SJSA1 (cell line): ENCODE results near the gene SLC25A21. TPM values are rescaled to one million over a fixed set of nuclear protein-coding genes. Genes with fewer than 3 reads are reported as not detected.
A peak's percentile ranks its signal among the peaks of the same experiment; 100 is the strongest.
"Not testable (repeated sequence)": the region's sequence is repeated elsewhere in the genome, so short reads cannot be mapped to it uniquely, and the experiment has no call there.

Source experiments
- DNase-seq, 2 experiments: peaks; one replicate each; pipeline ENCODE4 v3.0.0-alpha.2; 2015 to 2020; ENCODE audit warnings: low spot score in 2 of 2, low read depth in 1 of 2
- H3K27ac ChIP-seq: fragments of 250-450 bp; sonication (Bioruptor Pico); 2 replicates; pipeline ENCODE4 v1.5.1; 2020; ENCODE audit warnings: mild to moderate bottlenecking, moderate library complexity
- H3K27me3 ChIP-seq: fragments of 250-450 bp; sonication (Bioruptor Pico); replicated peaks from 2 replicates; pipeline ENCODE4 v1.5.1; 2020; ENCODE audit warnings: mild to moderate bottlenecking, moderate library complexity
- H3K36me3 ChIP-seq: fragments of 250-450 bp; sonication (Bioruptor Pico); 2 replicates; pipeline ENCODE4 v1.5.1; 2020; ENCODE audit warnings: mild to moderate bottlenecking
- H3K4me1 ChIP-seq: fragments of 250-450 bp; sonication (Bioruptor Pico); replicated peaks from 2 replicates; pipeline ENCODE4 v1.6.1; 2021; ENCODE audit warnings: mild to moderate bottlenecking
- H3K4me3 ChIP-seq: fragments of 250-450 bp; sonication (Bioruptor Pico); 2 replicates; pipeline ENCODE4 v1.5.1; 2020; ENCODE audit warnings: mild to moderate bottlenecking
- H3K9me3 ChIP-seq: fragments of 250-450 bp; sonication (Bioruptor Pico); replicated peaks from 2 replicates; pipeline ENCODE4 v1.5.1; 2020; ENCODE audit warnings: mild to moderate bottlenecking
- total RNA-seq: library from RNA; depleted of rRNA; stranded (reverse); fragments of >200 nt; shearing (Covaris generic); gene quantifications from 2 replicates; pipeline ENCODE4 v1.2.3, GENCODE V29; 2014

The SLC25A21 gene
- total RNA-seq, 1 experiment from 2014 or later: 2.6 TPM

DNA sequence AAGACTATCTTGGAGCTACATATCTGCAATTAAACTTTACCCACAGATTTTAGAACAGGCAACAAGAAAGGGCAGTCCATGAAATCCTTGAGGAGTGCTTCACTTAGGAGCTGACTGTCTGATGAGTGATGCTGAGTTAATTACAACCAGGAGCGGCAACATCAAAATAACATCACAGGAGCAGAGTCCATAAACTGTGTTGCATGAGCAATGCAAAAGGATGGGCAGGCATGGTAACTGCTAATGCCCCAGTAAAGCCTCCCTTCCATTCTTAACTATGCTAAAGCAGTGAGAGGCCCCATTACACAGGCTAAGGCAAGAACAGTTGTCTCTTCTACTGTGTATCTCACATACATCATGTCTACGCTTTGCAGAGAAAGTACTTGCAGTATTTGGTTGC lies 354.2 kb downstream of the SLC25A21 start:
- H3K27ac ChIP-seq: no peak overlapping the region
- no peak for DNase-seq
- H3K9me3 ChIP-seq: no peaks in the 10 kb centered on the region
- H3K27me3 ChIP-seq: no peaks in the 10 kb centered on the region; the same call in 1 of the 2 replicates
- H3K4me3 ChIP-seq: no peak overlapping the region
- H3K4me1 ChIP-seq: no peaks in the 10 kb centered on the region
- H3K36me3 ChIP-seq: no peaks in the 10 kb centered on the region

DNA sequence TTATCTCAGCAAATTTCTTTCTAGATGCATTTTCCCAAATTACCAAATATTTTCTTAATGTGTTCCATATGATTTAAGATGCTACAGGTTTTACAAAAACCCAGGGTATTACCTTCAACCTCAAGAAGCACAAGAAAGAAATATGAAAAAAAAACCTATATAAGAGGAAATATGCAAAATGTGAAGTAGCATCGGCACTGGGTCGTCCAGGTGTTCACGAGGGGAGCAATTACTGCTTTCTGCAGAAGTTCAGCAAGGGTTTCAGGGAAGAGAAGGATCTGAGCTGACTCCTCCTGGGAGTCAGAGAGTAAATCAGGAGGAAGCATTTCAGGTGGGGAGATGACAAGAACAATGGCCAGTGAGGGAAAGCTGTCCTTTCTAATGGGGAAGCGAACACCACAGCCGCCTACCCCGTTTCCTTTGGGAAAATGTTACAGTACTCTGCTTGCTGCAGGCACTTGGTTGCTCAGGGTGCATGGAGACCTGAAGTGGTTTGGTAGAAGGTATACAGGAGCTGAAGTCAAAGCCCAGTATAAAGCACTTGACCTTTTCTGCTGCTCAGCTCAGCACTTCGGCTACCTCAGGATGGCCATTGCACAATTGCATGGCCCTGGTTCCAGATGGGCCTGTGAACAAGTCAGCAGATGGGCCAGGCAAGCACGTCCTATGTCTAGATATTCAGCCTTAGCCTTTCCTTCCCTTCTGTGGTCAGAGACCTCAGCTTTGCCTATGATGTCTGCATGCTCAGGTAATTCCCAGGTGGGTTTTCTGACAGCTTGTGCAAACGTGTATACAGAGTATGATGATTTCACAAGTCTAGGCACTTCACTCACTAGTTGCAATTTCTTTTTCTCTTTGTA lies 355.1 kb downstream of the SLC25A21 start:
- Histone ChIP-seq H3K4me3 (no peak overlapping the region), H3K27me3 (no peaks in the 10 kb centered on the region; the same call in 1 of the 2 replicates), H3K27ac (no peak overlapping the region), H3K4me1 (no peaks in the 10 kb centered on the region), H3K36me3 (no peaks in the 10 kb centered on the region), H3K9me3 (no peaks in the 10 kb centered on the region)
- DNase-seq: no peak

DNA sequence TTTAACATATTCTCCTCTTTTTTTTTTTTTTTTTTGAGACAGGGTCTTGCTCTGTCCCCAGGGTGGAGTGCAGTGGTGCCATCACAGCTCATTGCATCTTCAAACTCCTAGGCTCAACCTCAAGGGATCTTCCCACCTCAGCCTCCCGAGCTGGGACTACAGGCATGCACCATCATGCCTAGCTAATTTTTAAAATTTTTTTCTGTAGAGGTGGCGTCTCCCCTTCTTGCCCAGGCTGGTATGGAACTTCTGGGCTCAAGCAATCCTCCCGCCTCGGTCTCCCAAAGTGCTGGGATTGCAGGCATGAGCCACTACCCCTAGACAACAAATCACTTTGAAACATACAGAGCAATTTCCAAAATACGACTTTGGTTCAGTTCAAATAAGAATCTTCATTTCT lies 355.9 kb downstream of the SLC25A21 start:
- H3K4me1 ChIP-seq: no peaks in the 10 kb centered on the region
- no peaks in the 10 kb centered on the region for H3K9me3 ChIP-seq
- H3K4me3 ChIP-seq: no peak overlapping the region
- no peak overlapping the region for H3K27ac ChIP-seq
- no peaks in the 10 kb centered on the region; the same call in 1 of the 2 replicates for H3K27me3 ChIP-seq
- H3K36me3 ChIP-seq: no peaks in the 10 kb centered on the region
- no peak for DNase-seq

DNA sequence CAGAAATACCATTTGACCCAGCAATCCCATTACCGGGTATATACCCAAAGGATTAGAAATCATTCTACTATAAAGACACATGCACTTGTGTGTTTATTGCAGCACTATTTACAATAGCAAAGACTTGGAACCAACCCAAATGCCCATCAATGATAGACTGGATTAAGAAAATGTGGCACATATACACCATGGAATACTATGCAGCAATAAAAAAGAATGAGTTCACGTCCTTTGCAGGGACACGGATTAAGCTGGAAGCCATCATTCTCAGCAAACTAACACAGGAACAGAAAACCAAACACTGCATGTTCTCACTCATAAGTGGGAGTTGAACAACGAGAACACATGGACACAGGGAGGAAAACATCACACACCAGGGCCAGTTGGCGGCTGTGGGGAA lies 357.6 kb downstream of the SLC25A21 start:
- not testable (repeated sequence) for H3K36me3 ChIP-seq, H3K4me1 ChIP-seq, H3K27me3 ChIP-seq, H3K27ac ChIP-seq, DNase-seq, H3K9me3 ChIP-seq, H3K4me3 ChIP-seq

DNA sequence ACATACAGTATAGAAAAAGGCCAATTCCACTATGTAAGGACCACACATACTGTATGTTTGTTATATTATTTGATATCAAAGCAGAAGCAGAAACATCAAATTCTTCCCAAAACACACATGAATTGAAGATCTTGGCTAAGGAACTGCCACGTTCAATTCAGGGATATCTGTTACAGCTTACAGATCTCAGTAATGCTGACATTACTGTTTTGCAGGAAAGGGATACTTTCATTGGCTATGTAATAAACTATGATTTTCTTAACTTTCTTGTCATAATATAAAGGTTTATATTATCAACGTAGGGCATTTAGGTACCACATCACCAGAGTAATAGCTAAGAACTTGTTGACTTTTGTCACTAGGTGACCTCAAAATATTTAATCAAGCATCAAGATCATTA lies 362.2 kb downstream of the SLC25A21 start:
- peaks cover 3% of the 10 kb centered on the region for H3K27me3 ChIP-seq
- no peak overlapping the region for H3K4me3 ChIP-seq
- H3K36me3 ChIP-seq: no peaks in the 10 kb centered on the region
- no peak for DNase-seq
- no peaks in the 10 kb centered on the region for H3K9me3 ChIP-seq
- no peak overlapping the region for H3K27ac ChIP-seq
- H3K4me1 ChIP-seq: no peaks in the 10 kb centered on the region

DNA sequence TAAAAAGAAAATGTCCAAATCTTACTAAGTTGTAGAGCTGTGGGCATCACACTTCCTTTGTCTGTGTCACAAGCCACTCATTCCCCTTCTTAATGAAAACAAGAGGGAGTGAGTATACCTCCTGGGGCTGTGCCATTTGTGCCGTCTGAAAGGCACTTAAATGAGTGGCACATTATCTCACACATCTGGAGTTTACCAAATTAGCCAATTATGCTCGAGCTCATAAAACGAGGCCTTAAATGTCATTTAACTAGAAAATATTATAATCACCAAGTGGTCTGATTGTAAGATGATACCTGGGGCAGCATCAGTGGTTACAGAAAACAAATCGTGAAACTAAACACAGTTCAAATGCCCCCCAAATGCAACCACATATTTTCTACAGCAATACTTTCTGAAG lies 364.7 kb downstream of the SLC25A21 start:
- no peak for DNase-seq
- Histone ChIP-seq H3K27ac (no peak overlapping the region), H3K9me3 (no peaks in the 10 kb centered on the region), H3K27me3 (peaks cover 3% of the 10 kb centered on the region; the same call in 1 of the 2 replicates), H3K4me3 (no peak overlapping the region), H3K4me1 (no peaks in the 10 kb centered on the region), H3K36me3 (no peaks in the 10 kb centered on the region)

DNA sequence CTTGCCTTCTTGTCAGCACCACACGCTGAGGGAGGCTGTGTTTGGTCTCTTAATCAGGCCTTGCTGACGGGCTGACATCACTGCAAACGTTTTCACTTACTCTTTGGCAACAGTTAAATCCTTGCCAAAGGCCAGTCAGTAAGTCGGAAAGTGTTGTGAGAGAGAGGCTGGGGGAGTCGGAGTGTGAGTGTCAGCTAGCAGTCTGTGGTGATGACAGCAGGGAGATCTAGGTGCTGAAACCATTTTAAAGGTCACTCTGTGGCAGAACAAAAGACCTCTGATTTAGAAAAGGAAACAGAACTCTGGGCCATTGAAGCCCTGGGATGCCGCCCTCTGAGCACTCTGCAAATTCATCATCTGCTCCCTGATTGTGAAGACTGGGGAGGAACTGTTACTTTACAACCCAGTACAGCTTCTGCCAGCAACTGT lies 367.3 kb downstream of the SLC25A21 start:
- Histone ChIP-seq H3K36me3 (no peaks in the 10 kb centered on the region), H3K9me3 (no peaks in the 10 kb centered on the region), H3K4me3 (no peak overlapping the region), H3K27me3 (peaks cover 3% of the 10 kb centered on the region; the same call in 1 of the 2 replicates), H3K4me1 (no peaks in the 10 kb centered on the region), H3K27ac (no peak overlapping the region)
- no peak for DNase-seq

DNA sequence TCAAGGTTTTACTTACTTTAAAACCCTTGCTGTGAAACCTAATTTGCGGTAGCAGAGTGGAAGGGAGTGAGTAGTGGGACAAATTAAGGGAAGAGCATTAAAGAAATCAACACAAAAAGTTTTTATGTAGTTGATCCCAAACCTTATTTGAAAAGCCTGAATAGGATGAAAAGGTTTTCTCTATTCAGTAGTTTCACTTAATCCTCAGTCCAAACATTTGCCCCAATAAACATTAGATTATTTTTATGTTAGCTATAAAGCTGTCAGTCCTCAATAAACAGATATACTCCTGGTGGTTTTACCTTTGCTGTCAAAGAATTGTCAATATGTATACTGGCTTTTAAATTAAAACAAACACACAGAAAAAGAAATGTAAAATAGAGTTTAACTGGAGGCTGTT lies 374.8 kb downstream of the SLC25A21 start:
- Histone ChIP-seq H3K4me3 (no peak overlapping the region), H3K27ac (no peak overlapping the region), H3K36me3 (no peaks in the 10 kb centered on the region), H3K27me3 (peaks cover 3% of the 10 kb centered on the region), H3K4me1 (no peaks in the 10 kb centered on the region), H3K9me3 (no peaks in the 10 kb centered on the region)
- no peak for DNase-seq

DNA sequence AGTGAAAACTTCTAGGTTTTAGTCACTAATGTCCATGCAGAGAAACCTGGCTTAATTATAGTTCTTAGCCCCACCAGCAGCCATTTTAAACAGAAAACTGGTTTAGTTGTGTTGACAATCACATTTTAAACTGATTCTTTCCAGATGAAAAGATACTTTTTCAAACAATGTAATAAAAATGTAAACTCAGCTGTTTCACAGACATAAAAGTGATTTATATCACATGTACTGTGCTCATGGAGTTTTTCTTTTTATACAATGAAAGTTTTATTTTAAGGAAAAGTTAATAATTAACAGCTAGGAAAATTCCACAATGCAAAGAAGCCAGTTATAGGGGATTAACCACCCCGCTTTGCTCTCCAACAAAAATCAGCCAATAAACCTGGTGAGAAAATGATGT lies 381.0 kb downstream of the SLC25A21 start:
- no peak overlapping the region for H3K27ac ChIP-seq
- H3K9me3 ChIP-seq: no peaks in the 10 kb centered on the region
- DNase-seq: no peak
- H3K27me3 ChIP-seq: peaks cover 7% of the 10 kb centered on the region; the same call in 1 of the 2 replicates
- H3K4me3 ChIP-seq: no peak overlapping the region
- H3K36me3 ChIP-seq: no peaks in the 10 kb centered on the region
- no peaks in the 10 kb centered on the region for H3K4me1 ChIP-seq

DNA sequence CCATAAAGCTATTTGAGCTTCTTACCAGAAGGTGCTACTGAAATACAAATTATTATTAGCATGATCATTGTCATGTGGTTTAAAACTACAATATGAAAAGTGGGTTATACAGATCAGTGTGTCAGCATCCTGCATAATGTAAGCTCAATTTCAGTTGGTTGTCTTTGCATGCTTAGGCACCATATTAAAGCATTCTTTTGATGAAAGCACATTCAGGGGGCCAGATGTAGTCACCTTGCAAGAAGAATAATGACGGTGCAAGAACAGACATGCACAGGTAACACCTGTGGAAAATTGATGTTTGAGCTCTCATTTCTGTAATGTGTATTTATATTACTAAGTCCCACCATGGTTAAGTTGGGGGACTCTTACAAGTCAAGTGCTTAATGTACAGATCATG lies 386.9 kb downstream of the SLC25A21 start:
- H3K36me3 ChIP-seq: no peaks in the 10 kb centered on the region
- DNase-seq: no peak
- H3K9me3 ChIP-seq: no peaks in the 10 kb centered on the region
- H3K4me3 ChIP-seq: no peak overlapping the region
- H3K27ac ChIP-seq: no peak overlapping the region
- no peaks in the 10 kb centered on the region for H3K4me1 ChIP-seq
- 0 out of 2 replicates have a peak, but pooled peaks cover 4% of the 10 kb centered on the region for H3K27me3 ChIP-seq

DNA sequence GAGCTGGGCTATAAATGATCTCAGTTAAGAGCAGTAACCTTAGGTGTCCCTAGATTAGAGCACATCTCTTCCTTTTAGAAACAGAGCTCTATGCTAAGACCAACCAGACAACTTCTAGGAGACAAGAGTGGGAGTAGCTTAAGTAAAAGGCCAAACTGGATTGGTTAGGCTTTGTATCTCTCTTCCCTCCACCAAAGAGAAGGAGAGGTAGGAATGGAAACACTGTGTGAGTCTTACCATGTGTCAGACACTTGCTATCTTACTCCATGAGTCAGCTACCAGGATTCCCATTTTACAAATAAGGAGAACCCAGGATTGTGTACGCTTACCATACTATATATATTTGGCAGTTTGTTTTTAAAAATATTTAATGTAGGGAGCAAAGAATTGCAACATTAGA lies 387.9 kb downstream of the SLC25A21 start:
- DNase-seq: no peak
- Histone ChIP-seq H3K4me3 (no peak overlapping the region), H3K9me3 (no peaks in the 10 kb centered on the region), H3K36me3 (no peaks in the 10 kb centered on the region), H3K27ac (no peak overlapping the region), H3K4me1 (no peaks in the 10 kb centered on the region), H3K27me3 (0 out of 2 replicates have a peak, but pooled peaks cover 4% of the 10 kb centered on the region)

DNA sequence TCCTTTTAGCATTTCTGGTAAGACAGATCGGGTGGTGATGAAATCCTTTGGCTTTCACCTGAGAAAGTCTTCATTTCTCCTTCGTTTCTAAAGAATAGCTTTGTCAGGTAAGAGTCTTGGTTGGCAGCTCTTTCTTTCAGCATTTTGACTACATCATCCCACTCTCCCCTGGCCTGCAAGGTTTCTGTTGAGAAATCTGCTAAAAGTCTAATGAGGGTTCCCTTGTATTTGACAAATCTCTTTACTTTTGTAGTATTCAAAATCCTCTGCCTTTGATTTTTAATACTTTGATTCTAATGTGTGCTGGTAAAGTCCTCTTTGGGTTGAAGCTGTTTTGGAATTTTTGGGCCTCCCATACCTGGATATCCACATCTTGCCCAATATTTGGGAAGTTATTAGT lies 390.5 kb downstream of the SLC25A21 start:
- DNase-seq: no peak
- H3K36me3 ChIP-seq: no peaks in the 10 kb centered on the region
- H3K27me3 ChIP-seq: no peaks in the 10 kb centered on the region
- H3K4me1 ChIP-seq: no peaks in the 10 kb centered on the region
- no peak overlapping the region for H3K4me3 ChIP-seq
- H3K9me3 ChIP-seq: no peaks in the 10 kb centered on the region
- no peak overlapping the region for H3K27ac ChIP-seq

DNA sequence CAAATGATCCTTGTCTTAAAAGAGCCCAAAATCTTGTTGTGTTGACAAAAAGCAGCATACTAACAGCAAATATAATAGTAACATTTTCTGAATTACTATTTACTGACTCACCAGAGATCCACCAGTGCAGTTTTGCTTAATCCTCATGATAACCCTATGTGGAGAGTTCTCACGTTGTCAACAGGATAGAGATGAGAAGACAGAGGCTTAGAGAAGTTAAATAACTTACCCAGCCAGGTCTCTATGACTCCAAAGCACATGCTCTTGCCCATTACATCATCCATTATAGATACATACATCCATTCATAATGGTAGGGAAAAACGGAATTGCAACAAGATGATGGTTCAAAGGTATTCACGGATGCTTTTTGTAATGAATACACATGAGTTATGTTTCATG lies 398.8 kb downstream of the SLC25A21 start:
- peak in 1 of 2 experiments; percentile 51 for DNase-seq

DNA sequence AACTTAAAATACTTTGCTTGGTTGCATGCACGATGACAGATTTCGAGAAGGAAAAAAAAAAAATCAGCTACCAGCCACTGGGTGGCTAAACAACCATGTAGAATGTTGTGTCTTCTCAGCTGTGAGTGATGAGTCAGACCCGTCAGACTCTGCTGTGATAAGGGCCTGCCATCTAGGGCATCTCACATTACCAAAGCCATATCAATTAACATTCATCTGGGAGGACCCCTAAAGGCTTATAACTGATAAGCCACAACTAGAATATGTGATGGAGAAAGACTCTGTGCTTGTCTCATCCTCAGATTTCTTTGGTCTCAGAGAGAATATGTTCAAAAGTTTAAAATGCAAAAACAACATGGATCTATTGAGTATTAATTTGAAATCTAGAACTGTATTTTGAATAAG lies 399.3 kb downstream of the SLC25A21 start:
- DNase-seq: peak; percentile 49
- Histone ChIP-seq H3K36me3 (no peaks in the 10 kb centered on the region), H3K27ac (peak overlapping the region; percentile 68), H3K27me3 (no peaks in the 10 kb centered on the region), H3K4me3 (no peak overlapping the region), H3K9me3 (no peaks in the 10 kb centered on the region), H3K4me1 (peaks cover 15% of the 10 kb centered on the region)

More for the DNA sequence above, 398.8 kb downstream of the SLC25A21 start:
- Histone ChIP-seq H3K27ac (peak overlapping the region; percentile 68), H3K4me1 (peaks cover 15% of the 10 kb centered on the region), H3K27me3 (no peaks in the 10 kb centered on the region), H3K9me3 (no peaks in the 10 kb centered on the region), H3K36me3 (no peaks in the 10 kb centered on the region), H3K4me3 (no peak overlapping the region)
